HepG2 (cell line): ENCODE data around the gene C1orf50. TPM values are rescaled to one million over a fixed set of nuclear protein-coding genes. Genes with fewer than 3 reads are reported as not detected.

Experiments used
- ETV5 ChIP-seq: IDR thresholded peaks from 2 replicates; pipeline ENCODE4 v1.6.1; 2018; ENCODE audit warnings: missing biosample characterization, missing genetic modification reagents, inconsistent platforms, borderline replicate concordance
- GATAD1 ChIP-seq: IDR thresholded peaks from 2 replicates; pipeline ENCODE4 v1.6.1; 2016; ENCODE audit warnings: missing genetic modification reagents, missing compliant biosample characterization
- PREB ChIP-seq: sonication (generic); formaldehyde crosslinking; IDR thresholded peaks from 2 replicates; pipeline ENCODE4 v1.4.0; 2020; ENCODE audit warnings: missing genetic modification reagents
- RELA ChIP-seq: sonication (generic); formaldehyde crosslinking; IDR thresholded peaks from 2 replicates; pipeline ENCODE4 v1.4.0; 2020; ENCODE audit warnings: missing genetic modification reagents
- SIX4 ChIP-seq: sonication (generic); formaldehyde crosslinking; IDR thresholded peaks from 2 replicates; pipeline ENCODE4 v1.4.0; 2020; ENCODE audit warnings: missing genetic modification reagents
- ZFP91 ChIP-seq: sonication (generic); formaldehyde crosslinking; IDR thresholded peaks from 2 replicates; pipeline ENCODE4 v1.9.0; 2022; ENCODE audit warnings: missing genetic modification reagents, mild to moderate bottlenecking, borderline replicate concordance
- ZNF17 ChIP-seq: sonication (generic); formaldehyde crosslinking; IDR thresholded peaks from 2 replicates; pipeline ENCODE4 v1.5.0; 2020; ENCODE audit warnings: mild to moderate bottlenecking, missing genetic modification reagents
- ZNF318 ChIP-seq: sonication (generic); formaldehyde crosslinking; IDR thresholded peaks from 2 replicates; pipeline ENCODE4 v1.4.0; 2020; ENCODE audit warnings: mild to moderate bottlenecking, missing genetic modification reagents
- ZNF574 ChIP-seq: sonication (generic); formaldehyde crosslinking; IDR thresholded peaks from 2 replicates; pipeline ENCODE4 v1.4.0; 2020; ENCODE audit warnings: missing genetic modification reagents
- polyA plus RNA-seq, 8 experiments: library from polyadenylated mRNA; depleted of rRNA in 3 of 8; stranded (reverse) in 7 of 8; unstranded in 1 of 8; fragments of >200 nt; fragmentation: Illumina TruSeq in 4 of 8; extraction: Trizol in 4 of 8; gene quantifications; 2 replicates each; pipeline versions ENCODE4 v1.2.1 to v1.2.3, GENCODE V29; 2011 to 2016; ENCODE audit warnings: low read depth in 4 of 8, missing spikeins in 1 of 8, mixed read lengths in 1 of 8; ENCODE audit not compliant: insufficient read depth in 1 of 8
- total RNA-seq, 5 experiments: library from RNA; depleted of rRNA; stranded (reverse); fragments of >200 nt; fragmentation: Illumina TruSeq; extraction: Trizol; gene quantifications; 2 replicates each; pipeline ENCODE4 v1.2.3, GENCODE V29; 2016; ENCODE audit warnings: low read depth in 1 of 5
- TF ChIP-seq, protein P1 (sequence below): sonication (generic); formaldehyde crosslinking; IDR thresholded peaks from 2 replicates; pipeline ENCODE4 v1.8.1; 2022; ENCODE audit warnings: mild to moderate bottlenecking, missing genetic modification reagents
- TF ChIP-seq, protein P2 (sequence below): sonication (generic); formaldehyde crosslinking; IDR thresholded peaks from 2 replicates; pipeline ENCODE4 v1.9.0; 2021; ENCODE audit warnings: missing genetic modification reagents, borderline replicate concordance

Gene C1orf50
- total and polyA plus RNA-seq, 2 of the 13 experiments (the other 11 are each of a cell fraction or from before 2014, with no cell fraction given), result 4.3 to 4.8 TPM

DNA sequence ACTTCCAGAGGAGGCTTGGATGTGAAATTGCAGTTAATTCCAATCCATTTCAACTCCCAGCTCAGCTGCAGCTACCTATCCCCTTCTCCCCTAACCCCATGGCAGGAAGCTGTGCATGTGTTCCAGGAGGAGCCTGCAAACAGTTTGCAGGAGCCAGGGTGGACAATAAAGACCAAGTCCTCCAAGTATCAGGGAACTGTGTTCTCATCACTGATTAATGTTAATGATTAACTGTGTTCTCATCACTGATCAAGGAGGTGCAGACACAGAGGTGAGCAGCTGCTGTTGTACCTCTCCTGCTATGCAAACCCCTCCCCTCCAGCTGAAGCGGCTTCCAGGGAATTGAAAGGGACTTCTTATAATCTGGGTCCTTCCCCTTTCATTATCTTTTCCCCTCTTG lies 46.2 kb upstream of the C1orf50 start (continued):
- TF ChIP-seq PREB (CRISPR knock-in tag) (no peak), ZNF574 (CRISPR knock-in tag) (no peak), ETV5 (peak; percentile 23; the same call in 1 of the 2 replicates), RELA (no peak), ZFP91 (no peak), ZNF318 (no peak), SIX4 (CRISPR knock-in tag) (no peak), GATAD1 (CRISPR knock-in tag) (no peak), ZNF17 (CRISPR knock-in tag) (no peak)
- TF ChIP-seq, protein P1, sequence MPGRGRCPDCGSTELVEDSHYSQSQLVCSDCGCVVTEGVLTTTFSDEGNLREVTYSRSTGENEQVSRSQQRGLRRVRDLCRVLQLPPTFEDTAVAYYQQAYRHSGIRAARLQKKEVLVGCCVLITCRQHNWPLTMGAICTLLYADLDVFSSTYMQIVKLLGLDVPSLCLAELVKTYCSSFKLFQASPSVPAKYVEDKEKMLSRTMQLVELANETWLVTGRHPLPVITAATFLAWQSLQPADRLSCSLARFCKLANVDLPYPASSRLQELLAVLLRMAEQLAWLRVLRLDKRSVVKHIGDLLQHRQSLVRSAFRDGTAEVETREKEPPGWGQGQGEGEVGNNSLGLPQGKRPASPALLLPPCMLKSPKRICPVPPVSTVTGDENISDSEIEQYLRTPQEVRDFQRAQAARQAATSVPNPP (CRISPR knock-in tag), result no peak
- TF ChIP-seq, protein P2, sequence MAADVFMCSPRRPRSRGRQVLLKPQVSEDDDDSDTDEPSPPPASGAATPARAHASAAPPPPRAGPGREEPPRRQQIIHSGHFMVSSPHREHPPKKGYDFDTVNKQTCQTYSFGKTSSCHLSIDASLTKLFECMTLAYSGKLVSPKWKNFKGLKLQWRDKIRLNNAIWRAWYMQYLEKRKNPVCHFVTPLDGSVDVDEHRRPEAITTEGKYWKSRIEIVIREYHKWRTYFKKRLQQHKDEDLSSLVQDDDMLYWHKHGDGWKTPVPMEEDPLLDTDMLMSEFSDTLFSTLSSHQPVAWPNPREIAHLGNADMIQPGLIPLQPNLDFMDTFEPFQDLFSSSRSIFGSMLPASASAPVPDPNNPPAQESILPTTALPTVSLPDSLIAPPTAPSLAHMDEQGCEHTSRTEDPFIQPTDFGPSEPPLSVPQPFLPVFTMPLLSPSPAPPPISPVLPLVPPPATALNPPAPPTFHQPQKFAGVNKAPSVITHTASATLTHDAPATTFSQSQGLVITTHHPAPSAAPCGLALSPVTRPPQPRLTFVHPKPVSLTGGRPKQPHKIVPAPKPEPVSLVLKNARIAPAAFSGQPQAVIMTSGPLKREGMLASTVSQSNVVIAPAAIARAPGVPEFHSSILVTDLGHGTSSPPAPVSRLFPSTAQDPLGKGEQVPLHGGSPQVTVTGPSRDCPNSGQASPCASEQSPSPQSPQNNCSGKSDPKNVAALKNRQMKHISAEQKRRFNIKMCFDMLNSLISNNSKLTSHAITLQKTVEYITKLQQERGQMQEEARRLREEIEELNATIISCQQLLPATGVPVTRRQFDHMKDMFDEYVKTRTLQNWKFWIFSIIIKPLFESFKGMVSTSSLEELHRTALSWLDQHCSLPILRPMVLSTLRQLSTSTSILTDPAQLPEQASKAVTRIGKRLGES (CRISPR knock-in tag), result no peak
